ENCODE results near the gene GABRG3.

Gene GABRG3

GRCh38 chr15:27330326-27330725, 359.3 kb downstream of the GABRG3 start:
- Histone ChIP-seq H3K36me3 (no peaks in the 10 kb centered on the region), H3K27me3 (no peaks in the 10 kb centered on the region), H3K4me1 (ENCODE audit: control insufficient read depth in 1 of 2, insufficient read depth in 1 of 2, low read depth in 1 of 2, low read length in 1 of 2) (no peaks in the 10 kb centered on the region), H3K27ac (no peak overlapping the region), H3K4me3 (ENCODE audit: low read depth in 1 of 2, low read length in 1 of 2) (no peak overlapping the region), H3K9me3 (no peaks in the 10 kb centered on the region)
- TF ChIP-seq CTCF (IDR thresholded peaks at IDR 0.05): no peak

- no peak for TF ChIP-seq CTCF (IDR thresholded peaks at IDR 0.05)
- no peaks in the 10 kb centered on the region for H3K4me1 ChIP-seq (ENCODE audit: control insufficient read depth in 1 of 2, insufficient read depth in 1 of 2, low read depth in 1 of 2, low read length in 1 of 2)
- H3K27me3 ChIP-seq: no peaks in the 10 kb centered on the region
- no peaks in the 10 kb centered on the region for H3K9me3 ChIP-seq
- H3K27ac ChIP-seq: no peak overlapping the region
- H3K36me3 ChIP-seq: no peaks in the 10 kb centered on the region
- no peak overlapping the region for H3K4me3 ChIP-seq (ENCODE audit: low read depth in 1 of 2, low read length in 1 of 2)
Observed at GRCh38 chr15:27336676-27337075, 365.7 kb downstream of the GABRG3 start.

GRCh38 chr15:27339138-27339537, 368.2 kb downstream of the GABRG3 start:
- no peak overlapping the region for H3K27ac ChIP-seq
- H3K27me3 ChIP-seq: no peaks in the 10 kb centered on the region
- H3K9me3 ChIP-seq: no peaks in the 10 kb centered on the region
- H3K4me3 ChIP-seq (ENCODE audit: low read depth in 1 of 2, low read length in 1 of 2): no peak overlapping the region
- TF ChIP-seq CTCF (IDR thresholded peaks at IDR 0.05): no peak
- H3K36me3 ChIP-seq: no peaks in the 10 kb centered on the region
- H3K4me1 ChIP-seq (ENCODE audit: control insufficient read depth in 1 of 2, insufficient read depth in 1 of 2, low read depth in 1 of 2, low read length in 1 of 2): no peaks in the 10 kb centered on the region

DNA sequence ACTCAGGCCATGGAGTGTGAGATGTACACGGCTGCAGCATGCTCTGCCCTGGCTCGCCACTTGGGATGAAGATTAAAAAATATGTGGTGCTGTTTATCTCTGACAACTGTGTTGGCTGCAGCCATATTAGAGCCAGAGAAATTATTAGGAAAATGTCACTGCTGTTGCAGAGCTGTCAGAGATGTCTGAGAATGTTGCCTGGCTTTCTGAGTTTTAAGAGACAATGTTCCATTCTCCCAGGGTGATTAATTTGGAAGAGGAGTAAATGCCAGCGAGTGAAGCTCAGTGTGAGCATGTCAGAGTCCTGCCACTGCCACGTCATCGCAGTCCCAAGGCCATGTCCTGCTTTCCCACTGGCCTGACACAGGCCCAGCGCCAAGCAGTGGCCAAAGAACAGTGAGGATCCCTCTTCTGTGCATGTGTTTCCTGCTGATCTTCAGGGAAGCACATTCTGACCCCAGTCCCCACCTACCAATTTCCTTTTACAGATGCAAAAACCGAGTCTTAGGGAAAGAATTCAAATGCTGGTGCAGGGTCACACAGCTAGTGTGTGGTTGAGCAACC, 370.9 kb downstream of the GABRG3 start:
- Histone ChIP-seq H3K4me3 (ENCODE audit: low read depth in 1 of 2, low read length in 1 of 2) (no peak overlapping the region), H3K27ac (no peak overlapping the region), H3K36me3 (no peaks in the 10 kb centered on the region), H3K27me3 (no peaks in the 10 kb centered on the region), H3K4me1 (ENCODE audit: control insufficient read depth in 1 of 2, insufficient read depth in 1 of 2, low read depth in 1 of 2, low read length in 1 of 2) (no peaks in the 10 kb centered on the region), H3K9me3 (no peaks in the 10 kb centered on the region)
- no peak for TF ChIP-seq CTCF (IDR thresholded peaks at IDR 0.05)

- Histone ChIP-seq H3K4me1 (ENCODE audit: control insufficient read depth in 1 of 2, insufficient read depth in 1 of 2, low read depth in 1 of 2, low read length in 1 of 2) (no peaks in the 10 kb centered on the region), H3K27me3 (no peaks in the 10 kb centered on the region), H3K9me3 (no peaks in the 10 kb centered on the region), H3K36me3 (no peaks in the 10 kb centered on the region), H3K27ac (no peak overlapping the region), H3K4me3 (ENCODE audit: low read depth in 1 of 2, low read length in 1 of 2) (no peak overlapping the region)
- no peak for TF ChIP-seq CTCF (IDR thresholded peaks at IDR 0.05)
Observed at GRCh38 chr15:27342991-27343390, 372.0 kb downstream of the GABRG3 start.

DNA sequence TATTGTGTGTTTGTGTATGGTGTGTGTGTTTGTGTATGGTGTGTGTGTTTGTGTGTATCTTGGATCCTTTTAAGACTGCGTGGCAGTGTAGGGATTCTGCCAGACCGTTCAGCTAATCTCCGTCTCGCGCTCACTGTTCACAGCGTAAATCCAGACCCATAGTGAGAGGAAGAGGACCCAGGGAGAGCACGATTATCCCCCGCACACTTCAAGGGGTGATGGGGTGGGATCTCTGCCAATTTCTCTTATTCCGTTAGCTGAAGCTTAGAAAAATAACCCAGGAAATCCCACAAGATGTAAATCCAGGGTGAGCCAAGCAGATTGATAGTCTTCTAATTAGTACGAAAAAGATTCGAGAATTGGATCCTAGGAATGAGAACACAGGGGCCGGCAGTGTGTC, 381.2 kb downstream of the GABRG3 start:
- TF ChIP-seq CTCF (IDR thresholded peaks at IDR 0.05): no peak
- no peaks in the 10 kb centered on the region for H3K36me3 ChIP-seq
- no peaks in the 10 kb centered on the region for H3K9me3 ChIP-seq
- no peak overlapping the region for H3K4me3 ChIP-seq (ENCODE audit: low read depth in 1 of 2, low read length in 1 of 2)
- H3K27me3 ChIP-seq: no peaks in the 10 kb centered on the region
- no peaks in the 10 kb centered on the region for H3K4me1 ChIP-seq (ENCODE audit: control insufficient read depth in 1 of 2, insufficient read depth in 1 of 2, low read depth in 1 of 2, low read length in 1 of 2)
- no peak overlapping the region for H3K27ac ChIP-seq
